Mucosa of descending colon (tissue), 3 donors: ENCODE data around the gene FAM131C. TPM values are rescaled to one million over a fixed set of nuclear protein-coding genes. Genes with fewer than 3 reads are reported as not detected.

Experiments
- ATAC-seq: fragments of 200-7000 bp; cut with Tn5 transposase; one replicate; pipeline ENCODE4 v1.9.1; 2020; ENCODE audit warnings: mild to moderate bottlenecking, moderate library complexity
- DNase-seq, 3 donors: peaks; one replicate each; pipeline ENCODE4 v3.0.0-alpha.2; 2020
- H3K36me3 ChIP-seq: fragments of 200-600 bp; one replicate; pipeline ENCODE4 v1.8.0; 2021; ENCODE audit warnings: low read depth, mild to moderate bottlenecking
- H3K4me1 ChIP-seq: fragments of 200-600 bp; one replicate; pipeline ENCODE4 v1.8.0; 2021; ENCODE audit warnings: low read depth, mild to moderate bottlenecking
- H3K4me3 ChIP-seq: fragments of 200-600 bp; one replicate; pipeline ENCODE4 v1.8.0; 2021; ENCODE audit warnings: mild to moderate bottlenecking
- H3K9me3 ChIP-seq: fragments of 200-600 bp; one replicate; pipeline ENCODE4 v1.8.0; 2021; ENCODE audit warnings: mild to moderate bottlenecking
- intact Hi-C, 2 donors: fragments of 100-400 bp; cut with DNase I in 1 of 2; cut with micrococcal nuclease in 1 of 2; formaldehyde crosslinking; loops; one replicate each; pipeline versions ENCODE4 v1.11.0 to v1.11.1; 2022; cut with DNase I, micrococcal nuclease
- long read RNA-seq, 2 donors: library from polyadenylated mRNA; unstranded; transcript quantifications; one replicate each; pipeline ENCODE4 v2.0.0, GENCODE V29; 2019 to 2021
- total RNA-seq, 3 donors: library from RNA; stranded (reverse); fragmentation: NEBNext Ultra II Directional in 2 of 3; extraction: Animal tissue kit (Norgen Biotek cat#: 25700) in 2 of 3; gene quantifications; one replicate each; pipeline versions ENCODE4 v1.2.1 to v1.2.4, GENCODE V29; 2021 to 2023
- TF ChIP-seq, protein P1 (sequence below): fragments of 200-600 bp; IDR thresholded peaks from one replicate; pipeline ENCODE4 v1.8.0; 2022; ENCODE audit warnings: antibody characterized with exemption, mild to moderate bottlenecking
- donor health status: DM: no; HTN: no; CAD: no; lungs with moderate emphysema.
- donor health status: DM: no; HTN: no; CAD: no.
- donor health status: DM: no; HTN: yes; CAD: no.

The FAM131C gene, protein sequence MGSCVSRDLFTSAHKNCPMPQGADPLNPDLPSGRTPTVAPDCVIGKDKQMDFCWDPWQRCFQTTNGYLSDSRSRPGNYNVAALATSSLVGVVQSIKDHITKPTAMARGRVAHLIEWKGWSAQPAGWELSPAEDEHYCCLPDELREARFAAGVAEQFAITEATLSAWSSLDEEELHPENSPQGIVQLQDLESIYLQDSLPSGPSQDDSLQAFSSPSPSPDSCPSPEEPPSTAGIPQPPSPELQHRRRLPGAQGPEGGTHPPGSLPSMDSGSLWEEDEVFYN
- 1 to 10 TPM in 1 of 3 donors, not detected in 2; 3.5 TPM for total RNA-seq
- long read RNA-seq, donor 1: 0 reads
- long read RNA-seq, donor 2, partial matches to known transcripts: 0 of 2 reads
- long read RNA-seq, donor 2, other reads (novel, unspliced or antisense): 1 of 2 reads

GRCh38 chr1:16073490-16074119 lies at the start of gene FAM131C:
FAM131C (minus strand) TSS chr1:16073651; CDS start chr1:16073442, 209 bp downstream.
- Histone ChIP-seq H3K4me1 (peaks cover 4% of the 10 kb centered on the region), H3K9me3 (no peaks in the 10 kb centered on the region), H3K36me3 (no peaks in the 10 kb centered on the region), H3K4me3 (no peak within 1 kb of the TSS)
- DNase-seq: peak in 2 of 3 donors; percentile 62
- TF ChIP-seq, protein P1, sequence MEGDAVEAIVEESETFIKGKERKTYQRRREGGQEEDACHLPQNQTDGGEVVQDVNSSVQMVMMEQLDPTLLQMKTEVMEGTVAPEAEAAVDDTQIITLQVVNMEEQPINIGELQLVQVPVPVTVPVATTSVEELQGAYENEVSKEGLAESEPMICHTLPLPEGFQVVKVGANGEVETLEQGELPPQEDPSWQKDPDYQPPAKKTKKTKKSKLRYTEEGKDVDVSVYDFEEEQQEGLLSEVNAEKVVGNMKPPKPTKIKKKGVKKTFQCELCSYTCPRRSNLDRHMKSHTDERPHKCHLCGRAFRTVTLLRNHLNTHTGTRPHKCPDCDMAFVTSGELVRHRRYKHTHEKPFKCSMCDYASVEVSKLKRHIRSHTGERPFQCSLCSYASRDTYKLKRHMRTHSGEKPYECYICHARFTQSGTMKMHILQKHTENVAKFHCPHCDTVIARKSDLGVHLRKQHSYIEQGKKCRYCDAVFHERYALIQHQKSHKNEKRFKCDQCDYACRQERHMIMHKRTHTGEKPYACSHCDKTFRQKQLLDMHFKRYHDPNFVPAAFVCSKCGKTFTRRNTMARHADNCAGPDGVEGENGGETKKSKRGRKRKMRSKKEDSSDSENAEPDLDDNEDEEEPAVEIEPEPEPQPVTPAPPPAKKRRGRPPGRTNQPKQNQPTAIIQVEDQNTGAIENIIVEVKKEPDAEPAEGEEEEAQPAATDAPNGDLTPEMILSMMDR: peak; percentile 63
- ATAC-seq: peak; percentile 80
- intact Hi-C loops: loop anchor here in 1 of 2 donors (10.0 kb wide), 1 partner anchor 171 kb away; no protein-coding TSS in a partner anchor

GRCh38 chr1:16122916-16123315 lies 49.5 kb upstream of the FAM131C start:
- ATAC-seq (peak; percentile 8), DNase-seq (no peak)
- TF ChIP-seq, protein P1: no peak
- Histone ChIP-seq H3K9me3 (no peaks in the 10 kb centered on the region), H3K4me3 (no peak overlapping the region), H3K4me1 (peaks cover 4% of the 10 kb centered on the region), H3K36me3 (no peaks in the 10 kb centered on the region)
- intact Hi-C loops: no loop called here

- Histone ChIP-seq H3K9me3 (no peaks in the 10 kb centered on the region), H3K36me3 (no peaks in the 10 kb centered on the region), H3K4me3 (no peak overlapping the region), H3K4me1 (peaks cover 4% of the 10 kb centered on the region)
- TF ChIP-seq, protein P1: no peak
- DNase-seq: no peak
- peak; percentile 27 for ATAC-seq
- intact Hi-C loops: no loop called here
Observed at GRCh38 chr1:16122350-16122881, 49.0 kb upstream of the FAM131C start.

- H3K9me3 ChIP-seq: no peaks in the 10 kb centered on the region
- TF ChIP-seq, protein P1: no peak
Observed at GRCh38 chr1:16120940-16121410, 47.5 kb upstream of the FAM131C start.

GRCh38 chr1:16120407-16120806 lies 47.0 kb upstream of the FAM131C start:
- DNase-seq (no peak), ATAC-seq (peak; percentile 34)
- H3K4me3 ChIP-seq: no peak overlapping the region
- peaks cover 4% of the 10 kb centered on the region for H3K4me1 ChIP-seq
- TF ChIP-seq, protein P1: no peak
- intact Hi-C loops: no loop called here
- H3K36me3 ChIP-seq: no peaks in the 10 kb centered on the region
- H3K9me3 ChIP-seq: no peaks in the 10 kb centered on the region

More at GRCh38 chr1:16120940-16121410, 47.5 kb upstream of the FAM131C start:
- Histone ChIP-seq H3K4me3 (no peak overlapping the region), H3K36me3 (no peaks in the 10 kb centered on the region), H3K4me1 (peaks cover 4% of the 10 kb centered on the region)
- intact Hi-C loops: no loop called here
- DNase-seq (no peak), ATAC-seq (peak; percentile 14)
